ENCODE data around the gene SYNE2. TPM values are rescaled to one million over a fixed set of nuclear protein-coding genes. Genes with fewer than 3 reads are reported as not detected.

SYNE2 gene
- total RNA-seq, 2 experiments from 2014 or later, result 69.3 to 143 TPM

- peaks cover 15% of the 10 kb centered on the region for H3K4me1 Mint-ChIP-seq
- H3K36me3 Mint-ChIP-seq, result peaks cover 1% of the 10 kb centered on the region
- DNase-seq, result no peak
- no peaks in the 10 kb centered on the region for H3K9me3 Mint-ChIP-seq (ENCODE audit: low read depth)
- peaks cover 6% of the 10 kb centered on the region for H3K27me3 Mint-ChIP-seq
- no peak overlapping the region for H3K27ac Mint-ChIP-seq
- no peak overlapping the region for H3K4me3 Mint-ChIP-seq
- ATAC-seq, result no peak
- CTCF ChIA-PET, result interaction anchor here (1.2 kb wide), 1 partner anchor 67 kb away, joined by 3 read pairs; no protein-coding TSS in a partner anchor
Observed at GRCh38 chr14:64234877-64235651, 382.3 kb downstream of the SYNE2 start.

DNA sequence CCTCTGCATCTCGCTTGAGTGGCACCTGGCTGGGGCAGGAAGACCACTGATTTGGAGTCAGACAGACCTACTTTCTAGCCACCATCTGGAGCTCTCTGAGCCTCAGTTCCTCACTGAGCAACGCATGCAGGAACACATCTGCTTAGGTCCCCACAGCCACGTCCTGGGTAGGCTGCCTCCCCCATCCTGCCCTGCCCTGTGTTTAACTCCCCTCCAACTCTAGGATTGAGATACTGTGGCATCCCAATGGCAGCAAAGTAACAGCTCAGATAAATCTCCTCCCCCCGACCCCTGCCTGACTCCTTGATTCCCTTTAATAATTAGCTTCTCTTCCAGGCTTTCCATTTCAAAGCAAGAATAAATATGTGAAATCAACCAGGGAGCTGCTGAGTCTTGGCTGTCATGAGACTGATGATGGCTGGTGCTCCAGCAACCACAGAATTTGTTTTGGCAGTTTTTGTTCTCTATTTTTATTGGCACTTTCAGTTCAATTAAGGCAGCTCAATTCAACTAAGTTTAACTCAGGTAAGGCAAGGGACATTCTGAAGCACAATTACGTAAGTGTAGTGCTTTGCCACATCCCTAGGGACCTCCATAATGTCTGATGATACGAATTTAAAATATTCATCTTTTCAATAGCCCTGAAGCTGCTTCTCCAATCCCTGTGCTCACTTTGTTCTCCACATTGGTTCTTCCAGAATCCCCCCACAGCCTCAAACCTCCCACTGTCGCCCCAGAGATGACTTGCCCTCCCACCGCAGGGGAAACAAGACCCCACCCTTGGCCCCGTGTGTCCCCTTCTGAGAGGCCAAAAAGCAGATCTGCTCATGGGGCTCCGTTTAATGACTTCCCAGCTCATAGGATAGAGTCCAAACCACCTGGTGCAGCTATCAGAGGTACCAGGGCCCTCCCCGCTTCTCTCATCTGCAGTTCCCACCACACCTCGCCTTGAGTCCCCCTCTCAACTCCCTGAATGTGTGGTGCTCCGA, 383.1 kb downstream of the SYNE2 start:
- Mint-ChIP-seq H3K4me1 (peaks cover 15% of the 10 kb centered on the region), H3K27me3 (peaks cover 8% of the 10 kb centered on the region), H3K36me3 (peaks cover 1% of the 10 kb centered on the region), H3K4me3 (no peak overlapping the region), H3K9me3 (ENCODE audit: low read depth) (no peaks in the 10 kb centered on the region), H3K27ac (no peak overlapping the region)
- CTCF ChIA-PET, result interaction anchor here (0.6 kb wide), 1 partner anchor 461 kb away, joined by 3 read pairs; no protein-coding TSS in a partner anchor
- ATAC-seq (no peak), DNase-seq (no peak)

- Mint-ChIP-seq H3K4me3 (no peak overlapping the region), H3K36me3 (no peaks in the 10 kb centered on the region), H3K4me1 (peaks cover 5% of the 10 kb centered on the region), H3K27me3 (peaks cover 23% of the 10 kb centered on the region), H3K9me3 (ENCODE audit: low read depth) (no peaks in the 10 kb centered on the region), H3K27ac (no peak overlapping the region)
- CTCF ChIA-PET, result no interaction called here
- DNase-seq, result no peak
- ATAC-seq, result no peak
Observed at GRCh38 chr14:64238049-64238448, 385.2 kb downstream of the SYNE2 start.

- no peaks in the 10 kb centered on the region for H3K36me3 Mint-ChIP-seq
- H3K27ac Mint-ChIP-seq, result no peak overlapping the region
- H3K9me3 Mint-ChIP-seq (ENCODE audit: low read depth), result no peaks in the 10 kb centered on the region
- ATAC-seq, result no peak
- peaks cover 1% of the 10 kb centered on the region for H3K4me1 Mint-ChIP-seq
- CTCF ChIA-PET, result no interaction called here
- H3K27me3 Mint-ChIP-seq, result peaks cover 24% of the 10 kb centered on the region
- no peak overlapping the region for H3K4me3 Mint-ChIP-seq
- no peak for DNase-seq
Observed at GRCh38 chr14:64238631-64239030, 385.8 kb downstream of the SYNE2 start.

- DNase-seq, result no peak
- ATAC-seq, result no peak
- Mint-ChIP-seq H3K4me1 (no peaks in the 10 kb centered on the region), H3K9me3 (ENCODE audit: low read depth) (no peaks in the 10 kb centered on the region), H3K4me3 (no peak overlapping the region), H3K27me3 (peaks cover 28% of the 10 kb centered on the region), H3K27ac (no peak overlapping the region), H3K36me3 (no peaks in the 10 kb centered on the region)
- CTCF ChIA-PET, result interaction anchor here (0.7 kb wide), 1 partner anchor 412 kb away, joined by 3 read pairs; no protein-coding TSS in a partner anchor
Observed at GRCh38 chr14:64244279-64244678, 391.5 kb downstream of the SYNE2 start.

DNA sequence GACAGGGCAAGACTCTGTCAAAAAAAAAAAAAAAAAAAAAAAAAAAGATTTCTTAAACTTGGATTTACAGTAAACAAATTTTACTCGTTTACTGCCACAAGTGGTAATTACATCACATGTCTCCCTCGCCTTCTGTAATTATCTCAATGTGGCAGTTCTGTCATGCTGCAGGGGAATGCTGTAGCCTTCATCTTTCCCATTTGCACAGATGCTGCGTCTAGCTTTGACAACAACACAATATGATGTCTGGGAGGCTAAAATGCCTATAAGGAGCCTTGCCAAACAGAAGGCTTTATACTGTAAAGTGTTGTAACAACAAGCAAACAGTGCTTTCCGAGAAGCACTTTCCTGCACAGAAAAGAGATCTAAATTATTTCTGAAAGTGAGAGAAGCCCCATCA, 392.7 kb downstream of the SYNE2 start:
- no peak overlapping the region for H3K27ac Mint-ChIP-seq
- H3K27me3 Mint-ChIP-seq, result peaks cover 30% of the 10 kb centered on the region
- ATAC-seq, result no peak
- H3K4me3 Mint-ChIP-seq, result no peak overlapping the region
- H3K9me3 Mint-ChIP-seq (ENCODE audit: low read depth), result no peaks in the 10 kb centered on the region
- no peak for DNase-seq
- no peaks in the 10 kb centered on the region for H3K36me3 Mint-ChIP-seq
- no peaks in the 10 kb centered on the region for H3K4me1 Mint-ChIP-seq
- CTCF ChIA-PET, result no interaction called here

GRCh38 chr14:64246688-64247087, 393.9 kb downstream of the SYNE2 start:
- ATAC-seq (no peak), DNase-seq (no peak)
- H3K36me3 Mint-ChIP-seq, result no peaks in the 10 kb centered on the region
- H3K27me3 Mint-ChIP-seq, result peaks cover 29% of the 10 kb centered on the region
- no peak overlapping the region for H3K27ac Mint-ChIP-seq
- H3K9me3 Mint-ChIP-seq (ENCODE audit: low read depth), result no peaks in the 10 kb centered on the region
- CTCF ChIA-PET, result interaction anchor here (0.6 to 0.7 kb wide), 2 partner anchors 9 to 166 kb away, joined by 3 to 4 read pairs; no protein-coding TSS in a partner anchor
- no peaks in the 10 kb centered on the region for H3K4me1 Mint-ChIP-seq
- H3K4me3 Mint-ChIP-seq, result no peak overlapping the region

DNA sequence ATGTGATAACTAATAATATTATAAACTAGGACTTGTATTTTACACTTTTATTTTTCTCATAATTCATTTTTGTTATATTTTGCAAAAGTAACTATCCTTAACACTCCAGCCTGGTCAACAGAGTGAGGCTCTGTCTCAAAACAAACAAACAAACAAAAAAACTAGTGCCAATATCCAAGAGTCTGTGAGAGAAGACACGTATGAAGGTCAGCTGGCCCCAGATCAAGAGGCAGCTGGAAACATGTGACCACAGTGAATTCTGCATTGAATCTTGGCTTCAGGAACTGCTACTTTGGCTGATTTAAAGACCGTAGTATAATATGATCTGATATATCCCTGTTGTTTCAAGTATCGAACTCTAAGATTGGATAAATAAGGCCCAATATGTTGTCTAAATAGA, 394.4 kb downstream of the SYNE2 start:
- no peak for ATAC-seq
- H3K36me3 Mint-ChIP-seq, result no peaks in the 10 kb centered on the region
- peaks cover 26% of the 10 kb centered on the region for H3K27me3 Mint-ChIP-seq
- no peaks in the 10 kb centered on the region for H3K9me3 Mint-ChIP-seq (ENCODE audit: low read depth)
- DNase-seq, result no peak
- no peaks in the 10 kb centered on the region for H3K4me1 Mint-ChIP-seq
- no peak overlapping the region for H3K27ac Mint-ChIP-seq
- CTCF ChIA-PET, result interaction anchor here (0.6 kb wide), 1 partner anchor 166 kb away, joined by 3 read pairs; no protein-coding TSS in a partner anchor
- no peak overlapping the region for H3K4me3 Mint-ChIP-seq

DNA sequence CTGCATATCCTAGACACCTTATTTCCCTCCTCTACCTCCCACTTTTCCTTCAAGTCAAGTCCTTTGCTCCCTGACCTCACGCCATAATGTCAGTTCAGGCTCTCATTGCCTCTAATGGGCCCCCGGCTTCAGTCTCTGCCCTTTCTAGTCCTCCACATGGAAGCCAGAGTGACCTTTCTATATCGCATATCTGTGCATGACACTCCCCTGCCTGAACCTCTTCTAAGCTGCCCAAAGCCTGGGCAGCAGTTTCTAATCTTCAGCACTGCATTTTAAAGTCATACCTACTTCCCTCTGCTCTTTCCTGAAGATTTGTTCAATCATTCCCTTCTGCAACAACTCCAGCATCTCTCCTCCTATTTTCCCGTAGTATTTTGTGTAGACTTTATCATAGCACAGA, 395.9 kb downstream of the SYNE2 start:
- CTCF ChIA-PET, result no interaction called here
- Mint-ChIP-seq H3K36me3 (no peaks in the 10 kb centered on the region), H3K9me3 (ENCODE audit: low read depth) (no peaks in the 10 kb centered on the region), H3K27me3 (peaks cover 20% of the 10 kb centered on the region), H3K4me1 (no peaks in the 10 kb centered on the region), H3K4me3 (no peak overlapping the region), H3K27ac (no peak overlapping the region)
- no peak for ATAC-seq
- DNase-seq, result no peak

DNA sequence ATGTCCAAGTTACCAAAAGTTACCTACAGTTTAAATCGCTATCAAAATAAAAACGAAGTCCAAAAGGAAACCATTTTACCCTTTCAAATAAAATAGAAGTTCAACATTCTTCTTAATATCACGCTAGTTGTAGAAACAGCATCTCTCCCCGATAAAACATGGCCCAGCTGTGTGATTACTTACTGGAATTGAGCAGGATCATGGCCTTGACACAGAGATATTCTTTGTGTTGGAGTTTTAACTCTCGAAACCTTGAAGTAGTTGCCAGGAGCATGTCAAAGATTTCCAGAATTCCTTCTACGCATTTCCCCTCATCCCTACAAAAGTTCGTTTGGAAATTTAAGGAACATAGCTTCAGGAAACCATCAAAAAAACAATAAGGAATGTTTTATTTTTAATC, 396.6 kb downstream of the SYNE2 start:
- H3K4me1 Mint-ChIP-seq, result no peaks in the 10 kb centered on the region
- H3K4me3 Mint-ChIP-seq, result no peak overlapping the region
- CTCF ChIA-PET, result no interaction called here

GRCh38 chr14:64253672-64254071, 400.9 kb downstream of the SYNE2 start:
- H3K27me3 Mint-ChIP-seq, result peaks cover 29% of the 10 kb centered on the region
- no peaks in the 10 kb centered on the region for H3K36me3 Mint-ChIP-seq
- ATAC-seq (no peak), DNase-seq (no peak)
- H3K4me1 Mint-ChIP-seq, result no peaks in the 10 kb centered on the region
- H3K27ac Mint-ChIP-seq, result no peak overlapping the region
- CTCF ChIA-PET, result no interaction called here
- H3K9me3 Mint-ChIP-seq (ENCODE audit: low read depth), result no peaks in the 10 kb centered on the region
- H3K4me3 Mint-ChIP-seq, result no peak overlapping the region

More for the DNA sequence above, 396.6 kb downstream of the SYNE2 start:
- DNase-seq (no peak), ATAC-seq (no peak)
- Mint-ChIP-seq H3K27me3 (peaks cover 20% of the 10 kb centered on the region), H3K27ac (no peak overlapping the region), H3K9me3 (ENCODE audit: low read depth) (no peaks in the 10 kb centered on the region), H3K36me3 (no peaks in the 10 kb centered on the region)

DNA sequence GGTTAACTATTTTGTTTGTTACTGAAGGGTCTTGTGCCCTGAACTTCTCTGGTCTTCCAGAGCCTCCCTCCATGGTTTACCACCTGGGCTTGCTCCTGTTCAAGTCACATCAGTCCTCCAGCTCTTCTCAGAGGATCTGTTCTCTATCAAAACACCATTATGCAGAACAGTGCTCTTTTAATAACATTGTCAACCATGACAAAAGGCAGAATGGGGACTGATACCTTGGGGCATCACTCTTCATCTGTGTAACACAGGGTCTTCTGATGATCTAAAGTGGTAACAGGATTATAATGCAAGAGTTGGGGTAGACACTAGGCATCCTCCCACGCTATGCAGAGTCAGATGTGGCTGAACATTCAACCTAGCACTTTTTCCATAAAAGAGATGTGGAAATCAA, 403.0 kb downstream of the SYNE2 start:
- no peak overlapping the region for H3K4me3 Mint-ChIP-seq
- H3K27ac Mint-ChIP-seq, result no peak overlapping the region
- ATAC-seq (no peak), DNase-seq (no peak)
- H3K9me3 Mint-ChIP-seq (ENCODE audit: low read depth), result no peaks in the 10 kb centered on the region
- CTCF ChIA-PET, result interaction anchor here (0.6 to 1.1 kb wide), 2 partner anchors 9 to 314 kb away, joined by 3 to 4 read pairs; no protein-coding TSS in a partner anchor
- H3K36me3 Mint-ChIP-seq, result no peaks in the 10 kb centered on the region
- H3K27me3 Mint-ChIP-seq, result peaks cover 14% of the 10 kb centered on the region
- no peaks in the 10 kb centered on the region for H3K4me1 Mint-ChIP-seq

DNA sequence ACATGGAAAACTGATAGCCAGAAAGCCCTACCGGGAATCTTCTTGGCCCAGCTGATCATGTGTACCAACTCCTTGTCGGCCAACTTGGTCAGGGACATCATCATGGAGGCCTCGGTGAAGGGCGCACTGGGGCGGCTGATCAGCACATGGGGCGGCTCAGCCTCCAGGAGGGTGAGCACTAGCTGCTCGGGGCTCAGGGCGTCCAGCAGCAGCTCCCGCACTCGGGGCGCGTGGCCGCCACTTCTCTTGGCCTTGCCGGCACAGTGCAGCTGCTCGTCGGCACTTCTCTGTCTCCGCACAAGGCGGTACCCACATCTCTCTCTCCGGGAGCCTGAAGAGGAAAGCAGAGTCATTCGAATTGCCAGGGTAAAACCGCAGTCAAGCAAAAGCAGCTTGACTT, 407.6 kb downstream of the SYNE2 start:
- Mint-ChIP-seq H3K4me1 (no peaks in the 10 kb centered on the region), H3K4me3 (no peak overlapping the region), H3K27me3 (peaks cover 11% of the 10 kb centered on the region), H3K9me3 (ENCODE audit: low read depth) (no peaks in the 10 kb centered on the region), H3K36me3 (no peaks in the 10 kb centered on the region), H3K27ac (no peak overlapping the region)
- CTCF ChIA-PET, result interaction anchor here (1.9 kb wide), 1 partner anchor 43 kb away, joined by 7 read pairs; no protein-coding TSS in a partner anchor
- ATAC-seq, result no peak
- no peak for DNase-seq
